Cardiac fibroblast (primary cell): ENCODE measurements around the gene PRPS2.
A peak's percentile ranks its signal among the peaks of the same experiment; 100 is the strongest.

Experiments
- DNase-seq, 2 donors: peaks; one replicate each; pipeline versions ENCODE4 v3.0.0 to v3.0.0-alpha.2; 2010; ENCODE audit warnings: low read depth in 2 of 2
- H3K4me3 ChIP-seq, 2 donors: replicated peaks in 1 of 2; 1 replicate in 1 of 2; 2 replicates in 1 of 2; pipeline ENCODE4 v1.5.1; 2011; ENCODE audit warnings: low read depth in 2 of 2, low read length in 2 of 2, mild to moderate bottlenecking in 2 of 2, moderate library complexity in 1 of 2
- CTCF ChIP-seq: IDR thresholded peaks from one replicate; pipeline ENCODE4 v1.5.1; 2011; ENCODE audit warnings: low read depth, mild to moderate bottlenecking, low read length, inconsistent platforms

The PRPS2 gene

GRCh38 chrX:12791257-12792228 lies at the start of gene PRPS2:
Gene PRPS2 (plus strand): TSS chrX:12791412. CDS start chrX:12791498, 86 bp downstream.
- no peak for TF ChIP-seq CTCF
- peak; percentile 39 to 51 for DNase-seq

GRCh38 chrX:12741416-12741815 lies 49.8 kb upstream of the PRPS2 start:
- TF ChIP-seq CTCF: no peak
- no peak overlapping the region for H3K4me3 ChIP-seq
- no peak for DNase-seq

More at GRCh38 chrX:12791257-12792228, at the start of gene PRPS2:
- peak within 1 kb of the TSS; percentile 65 to 80 for H3K4me3 ChIP-seq

DNA sequence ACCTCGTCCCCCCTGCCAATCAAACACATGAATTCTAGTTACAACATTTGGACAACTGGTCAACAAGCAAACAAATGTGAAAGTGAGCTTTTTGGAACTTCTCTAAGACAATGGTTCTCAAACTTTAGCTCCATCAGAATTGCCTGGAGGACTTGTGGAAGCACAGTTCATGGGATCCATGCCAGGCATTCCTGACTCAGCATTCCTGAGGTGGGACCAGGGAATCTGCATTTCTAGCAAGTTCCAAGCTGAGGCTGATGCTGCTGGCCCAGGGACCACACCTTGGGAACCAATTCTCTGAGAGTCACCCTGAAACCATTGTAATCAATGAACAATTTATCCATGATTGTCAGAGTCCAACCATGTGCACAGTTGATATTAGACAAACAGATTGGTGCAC lies 43.8 kb upstream of the PRPS2 start:
- no peak for TF ChIP-seq CTCF
- DNase-seq: no peak
- H3K4me3 ChIP-seq: no peak overlapping the region

GRCh38 chrX:12751887-12752286 lies 39.3 kb upstream of the PRPS2 start:
- no peak for DNase-seq

GRCh38 chrX:12753366-12753765 lies 37.8 kb upstream of the PRPS2 start:
- TF ChIP-seq CTCF: no peak
- H3K4me3 ChIP-seq: no peak overlapping the region
- DNase-seq: peak in 1 of 2 donors; percentile 1

More at GRCh38 chrX:12751887-12752286, 39.3 kb upstream of the PRPS2 start:
- TF ChIP-seq CTCF: no peak
- H3K4me3 ChIP-seq: no peak overlapping the region

DNA sequence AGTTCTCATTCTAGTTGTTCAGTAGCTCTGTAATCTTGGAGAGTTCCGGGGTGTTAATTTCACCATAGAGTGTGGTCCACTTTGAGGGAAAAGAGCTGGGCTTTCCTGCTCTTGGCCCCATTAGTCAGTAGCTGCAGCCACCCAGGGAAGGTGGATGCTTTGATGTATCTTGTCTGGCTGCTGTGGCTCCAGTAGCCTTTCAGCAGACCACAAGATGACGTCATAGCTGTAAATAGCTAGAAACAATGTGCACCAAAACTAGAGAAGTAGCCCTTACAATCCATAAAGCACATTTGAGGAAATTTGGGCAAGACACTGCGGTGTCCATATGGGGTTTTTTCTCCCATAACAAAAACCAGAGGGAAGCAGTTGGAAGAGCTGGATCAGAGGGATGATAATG lies 32.9 kb upstream of the PRPS2 start:
- DNase-seq: no peak
- H3K4me3 ChIP-seq: no peak overlapping the region
- no peak for TF ChIP-seq CTCF

- no peak for DNase-seq
- H3K4me3 ChIP-seq: no peak overlapping the region
- no peak for TF ChIP-seq CTCF
These were observed 23.4 kb upstream of the PRPS2 start for GRCh38 chrX:12767856-12768255.
